DOHH2 (cell line): ENCODE data around the gene GRB10.

Experiments
- CTCF ChIP-seq: fragments of 200-600 bp; sonication (generic); IDR thresholded peaks from one replicate; pipeline ENCODE4 v1.5.1; 2014; ENCODE audit warnings: antibody characterized with exemption, mild to moderate bottlenecking, low read depth, low read length; ENCODE audit not compliant: poor library complexity, severe bottlenecking
- EZH2phosphoT487 ChIP-seq: fragments of 200-600 bp; sonication (generic); IDR thresholded peaks from 2 replicates; pipeline ENCODE4 v1.6.1; 2017; ENCODE audit warnings: borderline replicate concordance, mild to moderate bottlenecking, antibody characterized with exemption, low read length, moderate library complexity, mixed read lengths

- TF ChIP-seq CTCF (no peak), EZH2phosphoT487 (no peak)
Measured at GRCh38 chr7:50735333-50735732, 47.4 kb downstream of the GRB10 start.
